Measurements from ENCODE around the gene ACD.

Gene ACD

GRCh38 chr16:67675579-67675935 is 15.5 kb upstream of the ACD start:
- DNase-seq = peak; percentile 45

GRCh38 chr16:67674851-67675578 is 15.0 kb upstream of the ACD start:
- peak; percentile 52 for DNase-seq

DNA sequence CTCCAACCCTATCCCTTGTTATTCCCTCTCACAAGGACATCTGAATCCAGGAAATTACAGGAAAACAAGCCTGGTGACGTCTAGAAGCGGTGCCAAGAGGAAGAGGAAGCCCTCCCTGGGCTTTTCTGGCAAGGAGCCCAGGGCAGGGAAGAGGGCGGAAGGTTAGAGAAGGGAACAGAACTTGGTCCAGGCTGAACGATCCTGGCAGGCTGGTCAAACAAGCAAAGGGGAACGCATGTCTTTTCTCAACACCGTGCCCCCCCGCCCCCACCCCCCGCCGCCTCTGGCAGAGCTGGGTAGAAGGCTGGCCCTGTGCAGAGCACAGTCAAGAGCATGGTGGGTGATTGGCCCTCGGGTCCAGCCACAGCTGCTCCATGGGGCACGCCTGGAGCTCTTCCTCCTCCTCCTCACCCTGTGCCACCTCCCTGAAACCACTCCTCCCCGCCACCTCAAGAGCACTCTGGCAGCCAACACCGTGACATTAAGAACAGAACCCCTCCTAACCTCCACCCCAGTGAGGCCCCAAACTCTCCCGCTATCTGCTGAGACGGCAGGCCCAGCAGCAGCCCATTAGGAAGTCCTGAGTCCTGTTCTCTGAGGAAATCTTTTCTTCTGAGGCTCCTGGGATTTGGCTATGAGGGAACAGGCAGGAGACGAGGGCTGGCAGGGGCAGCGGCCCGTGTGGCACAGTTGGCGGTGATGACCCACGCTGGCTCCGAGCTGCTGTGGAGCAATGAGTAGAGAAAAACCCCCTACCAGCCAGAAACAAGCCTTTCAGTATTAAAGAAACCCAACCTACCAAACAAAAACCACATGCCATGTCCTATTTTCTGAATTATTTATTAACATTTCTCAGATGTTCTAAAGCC is 13.9 kb upstream of the ACD start:
- peak; percentile 51 for DNase-seq

DNA sequence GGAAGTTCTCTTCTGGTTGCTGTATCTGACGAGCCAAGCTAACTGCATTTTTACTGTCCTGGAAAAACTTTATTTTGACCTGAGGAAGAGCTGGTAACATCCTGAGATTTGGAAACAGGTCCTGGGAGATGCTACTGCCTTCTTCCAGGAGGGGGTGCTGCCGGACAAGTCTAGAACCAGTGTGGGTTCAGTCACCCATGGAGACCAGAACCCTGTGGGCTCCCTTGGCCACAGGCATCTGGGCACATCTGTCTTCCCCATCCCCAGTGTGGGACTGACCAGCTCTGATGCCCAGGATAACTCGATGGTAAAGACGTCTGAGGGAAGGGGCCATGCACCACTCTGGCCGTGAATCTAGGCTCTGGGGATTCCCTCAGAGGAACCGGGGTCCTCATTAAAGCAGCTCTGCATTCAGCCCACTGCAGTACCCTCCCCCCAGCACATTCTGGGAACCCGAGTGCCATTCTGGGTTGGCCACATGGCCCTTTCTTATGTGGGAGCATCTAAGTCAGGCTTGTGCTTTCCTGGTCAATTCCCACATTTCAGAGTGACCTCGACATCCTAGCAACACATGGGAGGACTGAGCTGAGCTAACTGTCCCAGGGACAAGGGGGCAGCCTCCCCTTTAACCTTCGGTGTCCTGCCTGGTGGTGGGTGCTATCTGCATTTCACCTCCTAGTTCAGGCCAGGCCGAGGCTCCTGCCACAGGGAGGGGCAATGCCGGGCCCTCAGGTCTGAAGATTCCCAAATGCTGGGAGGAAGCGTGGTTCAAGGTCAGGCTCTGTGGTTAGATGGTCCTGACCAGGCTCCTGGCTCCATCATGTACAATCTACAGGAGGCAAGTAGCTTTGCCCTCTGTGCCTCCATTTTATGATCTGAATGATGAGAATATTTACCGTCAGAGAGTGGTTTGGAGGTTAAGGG is 12.9 kb upstream of the ACD start:
- peak; percentile 85 for DNase-seq

DNA sequence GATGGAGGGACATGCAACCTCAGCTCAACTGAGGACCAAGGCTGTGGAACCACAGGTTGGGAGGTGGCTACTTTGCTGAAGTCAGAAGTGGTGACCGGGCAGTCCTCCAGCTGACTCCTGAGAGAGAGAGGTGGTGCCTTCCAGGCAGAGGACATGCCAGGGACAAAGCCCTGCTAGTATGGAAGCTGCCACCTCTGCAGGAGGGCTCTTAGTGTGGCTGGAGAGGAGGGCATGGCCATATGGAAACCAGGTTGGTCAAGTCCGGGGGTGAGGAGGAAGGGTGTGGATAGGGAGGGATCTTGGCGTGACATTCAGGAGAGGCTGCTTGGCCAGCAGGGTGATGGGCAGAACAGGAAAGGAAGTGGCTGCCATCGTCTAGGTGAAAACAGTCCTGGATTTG is 12.2 kb upstream of the ACD start:
- DNase-seq = no peak

- DNase-seq = no peak
These were observed 9.5 kb upstream of the ACD start for GRCh38 chr16:67669499-67670101.

DNA sequence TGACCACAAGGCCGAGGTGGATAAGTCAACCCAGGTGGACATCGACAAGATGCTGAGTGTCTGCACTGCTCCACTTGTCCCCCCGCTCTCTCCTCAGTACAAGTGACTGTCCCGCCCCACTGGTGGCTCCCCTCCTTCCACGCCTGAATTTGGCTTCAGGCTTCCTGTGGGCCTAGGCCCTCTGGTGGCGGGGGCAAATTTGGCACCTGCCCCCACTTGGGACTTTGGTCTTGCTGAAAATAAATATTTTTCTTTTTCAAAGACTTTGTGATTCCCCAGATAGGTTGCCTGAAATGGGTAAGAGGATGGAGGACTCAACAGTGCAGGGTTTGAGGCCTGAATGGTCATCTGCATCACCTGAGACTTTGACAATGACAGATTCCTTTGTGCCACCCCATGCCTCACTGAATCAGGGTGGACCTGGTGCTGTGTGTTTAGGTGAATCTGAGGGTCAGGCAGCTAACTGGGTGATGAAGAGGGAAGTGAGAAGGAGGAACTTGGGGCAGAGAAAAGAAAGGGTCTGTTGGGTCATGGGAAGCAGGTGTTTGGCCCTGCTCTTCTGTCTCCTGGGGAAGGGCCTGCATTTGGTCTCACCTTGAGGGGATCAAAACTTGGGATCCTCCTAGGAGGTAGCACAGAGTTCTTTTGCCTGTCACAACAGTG is 8.6 kb upstream of the ACD start:
- DNase-seq = no peak

- DNase-seq = peak; percentile 97
These were observed 7.9 kb upstream of the ACD start for GRCh38 chr16:67667817-67668494.

DNA sequence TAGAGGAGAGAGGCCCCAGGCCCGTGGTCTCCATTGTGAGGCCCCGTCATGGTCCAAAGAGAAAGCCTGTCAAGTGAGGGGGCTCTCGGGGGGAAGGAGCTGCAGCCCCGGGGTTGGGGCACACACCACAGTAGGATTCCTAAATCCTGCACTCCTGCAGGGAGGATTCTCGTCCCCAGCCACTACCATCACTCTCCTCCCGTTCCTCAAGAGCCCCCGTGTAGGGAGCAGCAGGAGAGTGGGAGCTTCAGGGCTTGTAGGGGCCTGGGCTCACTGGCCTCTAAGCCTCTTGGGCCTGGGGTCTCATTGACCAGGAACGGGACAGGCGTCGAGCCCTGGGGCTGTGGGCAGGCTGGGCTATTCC is 7.4 kb upstream of the ACD start:
- no peak for DNase-seq

- DNase-seq = peak; percentile 94
These were observed 6.7 kb upstream of the ACD start, which contains the start of the genes C16orf86 and ENKD1 for GRCh38 chr16:67666559-67667452. TSS of gene C16orf86 (plus strand) at chr16:67666814. CDS start at chr16:67666971, 157 bp downstream. TSS of gene ENKD1 (minus strand) at chr16:67666750. CDS start at chr16:67666442, 308 bp downstream.

DNA sequence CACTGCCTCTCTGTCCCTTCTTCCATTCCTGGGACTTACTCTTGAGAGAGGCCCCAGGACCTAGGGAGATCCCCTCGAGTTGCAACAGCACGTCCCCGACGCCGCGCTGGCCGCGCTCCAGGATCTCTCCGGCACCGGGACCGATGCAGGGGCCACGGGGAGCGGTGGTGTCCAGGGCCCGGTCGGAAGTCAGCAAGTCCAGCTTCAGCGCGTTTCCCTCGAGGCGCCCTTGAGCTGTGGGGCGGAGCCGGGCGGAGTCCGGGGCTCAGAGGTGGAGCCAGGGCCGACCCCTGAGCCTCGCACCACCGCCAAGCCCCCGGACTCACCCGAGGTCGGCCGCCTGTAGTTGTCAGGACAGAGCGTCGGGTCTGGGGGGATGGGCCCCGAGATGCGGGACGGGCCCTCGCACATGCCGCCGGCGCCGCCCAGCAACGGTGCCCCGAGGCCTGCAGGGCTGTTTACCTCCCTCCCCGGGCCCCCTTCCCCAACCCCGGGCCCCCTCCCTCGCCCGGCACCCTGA is 6.0 kb upstream of the ACD start:
- DNase-seq = peak; percentile 68

GRCh38 chr16:67665598-67665997 is 5.5 kb upstream of the ACD start:
- DNase-seq = no peak

- no peak for DNase-seq
These were observed 4.8 kb upstream of the ACD start for GRCh38 chr16:67664871-67665270.

- DNase-seq = no peak
These were observed 4.2 kb upstream of the ACD start for GRCh38 chr16:67664258-67664657.

DNA sequence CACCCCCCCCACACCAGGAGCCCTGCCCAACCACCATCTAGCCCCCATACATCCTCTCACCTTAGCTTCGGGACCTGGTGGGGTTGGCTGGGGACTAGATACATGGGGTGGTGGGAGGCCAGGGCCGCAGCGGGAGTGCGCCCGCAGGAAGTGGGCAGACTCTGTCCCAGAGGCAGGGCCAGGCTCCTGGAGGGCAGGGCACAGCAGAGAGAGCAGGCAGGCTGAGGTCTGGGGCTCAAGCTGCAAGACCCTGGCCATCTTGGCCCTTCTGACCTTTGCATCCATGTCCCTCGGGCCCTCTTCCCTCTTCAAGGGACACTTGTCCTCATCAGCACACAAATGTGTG is 3.8 kb upstream of the ACD start:
- no peak for DNase-seq

DNA sequence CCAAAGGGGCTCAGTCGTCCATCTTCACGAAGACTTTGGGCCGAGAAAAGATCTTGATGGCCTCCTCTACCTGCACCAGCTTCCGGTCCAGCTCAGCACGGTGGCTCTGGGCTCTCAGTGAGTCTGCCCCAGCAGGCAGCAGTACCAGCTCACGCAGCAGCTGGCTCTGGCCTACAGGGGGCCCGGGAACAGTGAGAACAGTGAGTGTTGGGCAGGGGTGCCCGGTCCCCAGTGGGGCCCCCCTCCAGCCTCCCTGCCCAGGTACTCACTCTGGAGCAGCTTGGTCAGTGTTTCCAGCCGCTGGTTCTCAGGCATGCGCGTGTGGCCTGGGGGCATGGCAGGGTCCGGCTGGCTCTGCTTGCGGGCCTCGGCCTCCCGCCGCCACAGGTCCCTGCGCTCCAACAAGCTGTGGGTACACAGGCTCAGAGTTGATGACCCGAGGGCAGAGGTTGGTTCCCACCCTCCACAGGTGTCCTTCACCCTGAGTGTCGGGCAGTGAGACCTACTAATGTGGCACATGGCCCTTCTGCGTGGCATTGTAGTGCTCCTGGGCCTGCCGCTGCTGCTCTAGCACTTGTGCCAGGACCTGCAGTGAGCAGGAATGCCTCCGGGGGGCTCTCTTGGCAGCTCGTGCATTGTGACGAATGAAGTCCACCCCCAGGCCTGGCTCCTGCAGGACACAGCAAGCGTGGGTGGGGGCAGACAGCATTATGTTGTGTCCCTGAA is 3.3 kb upstream of the ACD start:
- DNase-seq = peak; percentile 73

GRCh38 chr16:67662653-67663010 is 2.6 kb upstream of the ACD start:
- no peak for DNase-seq

GRCh38 chr16:67661886-67662652 is 2.0 kb upstream of the ACD start:
- no peak for DNase-seq
